IPS-15b (cell line): Measurements from ENCODE around the gene RNASE8.
"Not testable (repeated sequence)": the region's sequence is repeated elsewhere in the genome, so short reads cannot be mapped to it uniquely, and the experiment has no call there.

Experiments used
- H3K27me3 ChIP-seq: one replicate; pipeline ENCODE4 v1.6.1; 2013; ENCODE audit warnings: low read length; ENCODE audit not compliant: control insufficient read depth, insufficient read depth
- H3K36me3 ChIP-seq: one replicate; pipeline ENCODE4 v1.6.1; 2013; ENCODE audit warnings: low read length; ENCODE audit not compliant: control insufficient read depth, insufficient read depth
- H3K4me1 ChIP-seq: one replicate; pipeline ENCODE4 v1.6.1; 2013; ENCODE audit warnings: mild to moderate bottlenecking, low read length; ENCODE audit not compliant: control insufficient read depth, insufficient read depth
- H3K4me3 ChIP-seq: one replicate; pipeline ENCODE4 v1.5.1; 2013; ENCODE audit warnings: low read depth, low read length
- H3K9ac ChIP-seq: one replicate; pipeline ENCODE4 v1.6.1; 2013; ENCODE audit warnings: low read depth, mild to moderate bottlenecking, low read length
- H3K9me3 ChIP-seq: one replicate; pipeline ENCODE4 v1.6.1; 2013; ENCODE audit warnings: mild to moderate bottlenecking, low read length; ENCODE audit not compliant: control insufficient read depth, insufficient read depth

Gene RNASE8

GRCh38 chr14:21033133-21033698 is 24.4 kb upstream of the RNASE8 start:
- peaks cover 10% of the 10 kb centered on the region for H3K27me3 ChIP-seq
- no peaks in the 10 kb centered on the region for H3K36me3 ChIP-seq

GRCh38 chr14:21034707-21035106 is 22.9 kb upstream of the RNASE8 start, which contains the start of gene RNASE13:
TSS of gene RNASE13 (minus strand) at chr14:21034807. CDS start at chr14:21034288, 519 bp downstream.
- Histone ChIP-seq H3K4me1 (peaks cover 11% of the 10 kb centered on the region), H3K36me3 (no peaks in the 10 kb centered on the region), H3K9me3 (no peaks in the 10 kb centered on the region), H3K27me3 (peaks cover 10% of the 10 kb centered on the region), H3K9ac (no peak within 1 kb of the TSS), H3K4me3 (no peak within 1 kb of the TSS)

More at GRCh38 chr14:21033133-21033698, 24.4 kb upstream of the RNASE8 start:
- Histone ChIP-seq H3K9ac (no peak overlapping the region), H3K4me3 (no peak overlapping the region), H3K4me1 (no peaks in the 10 kb centered on the region), H3K9me3 (no peaks in the 10 kb centered on the region)

GRCh38 chr14:21036751-21037150 is 20.9 kb upstream of the RNASE8 start:
- no peaks in the 10 kb centered on the region for H3K36me3 ChIP-seq
- peaks cover 13% of the 10 kb centered on the region for H3K4me1 ChIP-seq
- H3K27me3 ChIP-seq: peaks cover 5% of the 10 kb centered on the region

GRCh38 chr14:21037156-21037555 is 20.5 kb upstream of the RNASE8 start:
- peaks cover 13% of the 10 kb centered on the region for H3K4me1 ChIP-seq
- H3K36me3 ChIP-seq: no peaks in the 10 kb centered on the region
- no peak overlapping the region for H3K4me3 ChIP-seq
- H3K9me3 ChIP-seq: no peaks in the 10 kb centered on the region
- H3K27me3 ChIP-seq: peaks cover 5% of the 10 kb centered on the region
- no peak overlapping the region for H3K9ac ChIP-seq

More at GRCh38 chr14:21036751-21037150, 20.9 kb upstream of the RNASE8 start:
- H3K9me3 ChIP-seq: no peaks in the 10 kb centered on the region
- H3K4me3 ChIP-seq: no peak overlapping the region
- H3K9ac ChIP-seq: no peak overlapping the region

GRCh38 chr14:21038441-21039422 is 18.9 kb upstream of the RNASE8 start:
- Histone ChIP-seq H3K4me1 (peaks cover 13% of the 10 kb centered on the region), H3K9ac (no peak overlapping the region), H3K27me3 (no peaks in the 10 kb centered on the region), H3K9me3 (no peaks in the 10 kb centered on the region), H3K36me3 (no peaks in the 10 kb centered on the region), H3K4me3 (no peak overlapping the region)

GRCh38 chr14:21039585-21040369 is 17.8 kb upstream of the RNASE8 start:
- H3K27me3 ChIP-seq: no peaks in the 10 kb centered on the region
- H3K4me1 ChIP-seq: peaks cover 13% of the 10 kb centered on the region
- no peak overlapping the region for H3K9ac ChIP-seq
- H3K9me3 ChIP-seq: no peaks in the 10 kb centered on the region
- no peak overlapping the region for H3K4me3 ChIP-seq
- no peaks in the 10 kb centered on the region for H3K36me3 ChIP-seq

GRCh38 chr14:21040370-21040925 is 17.2 kb upstream of the RNASE8 start:
- Histone ChIP-seq H3K4me3 (no peak overlapping the region), H3K36me3 (no peaks in the 10 kb centered on the region), H3K4me1 (peaks cover 13% of the 10 kb centered on the region), H3K27me3 (no peaks in the 10 kb centered on the region), H3K9me3 (no peaks in the 10 kb centered on the region), H3K9ac (no peak overlapping the region)

- not testable (repeated sequence) for H3K36me3 ChIP-seq, H3K9ac ChIP-seq, H3K9me3 ChIP-seq, H3K4me3 ChIP-seq, H3K27me3 ChIP-seq
- peaks cover 13% of the 10 kb centered on the region for H3K4me1 ChIP-seq
These were observed 16.7 kb upstream of the RNASE8 start for GRCh38 chr14:21040941-21041340.

GRCh38 chr14:21041676-21042433 is 15.8 kb upstream of the RNASE8 start, which contains the start of gene RNASE7:
TSS of gene RNASE7 (plus strand) at chr14:21042362. CDS start at chr14:21042993, 631 bp downstream.
- Histone ChIP-seq H3K9ac (no peak within 1 kb of the TSS), H3K4me3 (no peak within 1 kb of the TSS), H3K4me1 (peaks cover 13% of the 10 kb centered on the region), H3K9me3 (no peaks in the 10 kb centered on the region), H3K27me3 (no peaks in the 10 kb centered on the region), H3K36me3 (no peaks in the 10 kb centered on the region)

GRCh38 chr14:21042918-21043317 is 14.7 kb upstream of the RNASE8 start:
- Histone ChIP-seq H3K4me1 (peaks cover 13% of the 10 kb centered on the region), H3K9me3 (no peaks in the 10 kb centered on the region), H3K9ac (no peak overlapping the region), H3K4me3 (no peak overlapping the region), H3K27me3 (no peaks in the 10 kb centered on the region), H3K36me3 (no peaks in the 10 kb centered on the region)
